Measurements from ENCODE around the gene HOXC5.

Gene HOXC5

GRCh38 chr12:54052438-54053002, 19.7 kb downstream of the HOXC5 start:
- TF ChIP-seq CTCF (IDR thresholded peaks at IDR 0.05; ENCODE audit: low read depth, low read length, missing control alignments): no peak
- peak overlapping the region; percentile 86 for H3K4me3 ChIP-seq (ENCODE audit: low read depth, low read length)
- no peak for DNase-seq (ENCODE audit: low read depth)

GRCh38 chr12:54053003-54053750, 20.3 kb downstream of the HOXC5 start:
- H3K4me3 ChIP-seq (ENCODE audit: low read depth, low read length): peak overlapping the region; percentile 86
- DNase-seq (ENCODE audit: low read depth): peak; percentile 56

GRCh38 chr12:54053751-54054741, 21.2 kb downstream of the HOXC5 start, which contains the start of gene HOXC4:
TSS of gene HOXC4 (plus strand) at chr12:54053835. CDS start at chr12:54053923, 88 bp downstream.
- no peak for TF ChIP-seq CTCF (IDR thresholded peaks at IDR 0.05; ENCODE audit: low read depth, low read length, missing control alignments)
- H3K4me3 ChIP-seq (ENCODE audit: low read depth, low read length): peak within 1 kb of the TSS; percentile 86
- DNase-seq (ENCODE audit: low read depth): peak; percentile 36

More at GRCh38 chr12:54053003-54053750, 20.3 kb downstream of the HOXC5 start:
- no peak for TF ChIP-seq CTCF (IDR thresholded peaks at IDR 0.05; ENCODE audit: low read depth, low read length, missing control alignments)

GRCh38 chr12:54054742-54055194, 21.9 kb downstream of the HOXC5 start:
- TF ChIP-seq CTCF (IDR thresholded peaks at IDR 0.05; ENCODE audit: low read depth, low read length, missing control alignments): no peak
- H3K4me3 ChIP-seq (ENCODE audit: low read depth, low read length): peak overlapping the region; percentile 86
- DNase-seq (ENCODE audit: low read depth): no peak

GRCh38 chr12:54055552-54055951, 22.7 kb downstream of the HOXC5 start:
- DNase-seq (ENCODE audit: low read depth): no peak
- TF ChIP-seq CTCF (IDR thresholded peaks at IDR 0.05; ENCODE audit: low read depth, low read length, missing control alignments): no peak
- H3K4me3 ChIP-seq (ENCODE audit: low read depth, low read length): no peak overlapping the region

GRCh38 chr12:54056110-54056509, 23.3 kb downstream of the HOXC5 start:
- DNase-seq (ENCODE audit: low read depth): no peak
- H3K4me3 ChIP-seq (ENCODE audit: low read depth, low read length): no peak overlapping the region
- no peak for TF ChIP-seq CTCF (IDR thresholded peaks at IDR 0.05; ENCODE audit: low read depth, low read length, missing control alignments)
